Keratinocyte (primary cell): ENCODE data around the gene NTMT1. TPM values are rescaled to one million over a fixed set of nuclear protein-coding genes. Genes with fewer than 3 reads are reported as not detected.

Experiments
- DNase-seq: peaks from one replicate; pipeline ENCODE4 v3.0.0-alpha.2; 2011; ENCODE audit warnings: low read depth, missing footprints, low spot score
- FAIRE-seq: peaks from 2 replicates; lab custom pipeline; 2011; peaks lifted over from hg19 to GRCh38; lab: Jason Lieb, UNC
- H2AFZ ChIP-seq: 2 replicates; pipeline ENCODE4 v1.6.0; 2012; ENCODE audit warnings: low read length, control low read depth, inconsistent platforms; ENCODE audit not compliant: control insufficient read depth
- H3K27ac ChIP-seq: 2 replicates; pipeline ENCODE4 v1.5.1; 2011; ENCODE audit warnings: low read length; ENCODE audit not compliant: control insufficient read depth, insufficient read depth
- H3K27me3 ChIP-seq: 3 replicates; pipeline ENCODE4 v1.6.0; 2011; ENCODE audit warnings: low read length; ENCODE audit not compliant: control insufficient read depth, insufficient read depth; ENCODE audit errors: extremely low read depth
- H3K36me3 ChIP-seq, 2 experiments: 2 replicates in 1 of 2; 3 replicates in 1 of 2; pipeline ENCODE4 v1.5.1; 2011; ENCODE audit warnings: low read length in 2 of 2, mild to moderate bottlenecking in 1 of 2; ENCODE audit not compliant: control insufficient read depth in 2 of 2, insufficient read depth in 2 of 2; ENCODE audit errors: extremely low read depth in 1 of 2
- H3K4me1 ChIP-seq: 3 replicates; pipeline ENCODE4 v1.5.1; 2011; ENCODE audit warnings: low read length; ENCODE audit not compliant: control insufficient read depth, insufficient read depth; ENCODE audit errors: extremely low read depth
- H3K4me2 ChIP-seq: 3 replicates; pipeline ENCODE4 v1.6.0; 2011; ENCODE audit warnings: low read depth, low read length; ENCODE audit not compliant: control insufficient read depth, insufficient read depth; ENCODE audit errors: extremely low read depth
- H3K4me3 ChIP-seq, 3 experiments: fragments of 200-600 bp in 1 of 3; sonication (generic) in 1 of 3; 2 replicates in 2 of 3; 3 replicates in 1 of 3; pipeline ENCODE4 v1.5.1; 2011 to 2016; ENCODE audit warnings: low read length in 3 of 3, mild to moderate bottlenecking in 3 of 3, control low read depth in 2 of 3, inconsistent platforms in 1 of 3, low read depth in 1 of 3, mixed read lengths in 1 of 3, mixed run types in 1 of 3, moderate library complexity in 1 of 3; ENCODE audit not compliant: control insufficient read depth in 2 of 3, insufficient read depth in 2 of 3; ENCODE audit errors: extremely low read depth in 1 of 3
- H3K79me2 ChIP-seq: 2 replicates; pipeline ENCODE4 v1.6.0; 2012; ENCODE audit warnings: low read length; ENCODE audit not compliant: control insufficient read depth, insufficient read depth
- H3K9ac ChIP-seq: 3 replicates; pipeline ENCODE4 v1.6.0; 2011; ENCODE audit warnings: low read length; ENCODE audit not compliant: control insufficient read depth, insufficient read depth; ENCODE audit errors: extremely low read depth
- H3K9me1 ChIP-seq: 3 replicates; pipeline ENCODE4 v1.6.0; 2011; ENCODE audit warnings: low read length; ENCODE audit not compliant: control insufficient read depth, insufficient read depth; ENCODE audit errors: extremely low read depth
- H3K9me3 ChIP-seq: 2 replicates; pipeline ENCODE4 v1.5.1; 2012; ENCODE audit warnings: low read depth, low read length; ENCODE audit not compliant: control insufficient read depth
- H4K20me1 ChIP-seq: 3 replicates; pipeline ENCODE4 v1.6.0; 2011; ENCODE audit warnings: low read length; ENCODE audit not compliant: control insufficient read depth, insufficient read depth; ENCODE audit errors: extremely low read depth
- EZH2 ChIP-seq: IDR thresholded peaks from one replicate; pipeline ENCODE4 v1.6.1; 2012; ENCODE audit warnings: inconsistent platforms, mild to moderate bottlenecking, low read length, moderate library complexity
- dilution Hi-C: fragments of 300-500 bp; cut with MboI; formaldehyde crosslinking; loops from one replicate; pipeline ENCODE4 v1.7.0; 2020; ENCODE audit warnings: low sequenced_read_pairs; ENCODE audit not compliant: extremely low pct_ligation_motif_present
- polyA plus RNA-seq, 5 experiments: library from polyadenylated mRNA; depleted of rRNA in 3 of 5; stranded (reverse) in 3 of 5; stranded (forward) in 1 of 5; unstranded in 1 of 5; fragments of >200 nt; gene quantifications; 1 replicate in 1 of 5; 2 replicates in 3 of 5; 3 replicates in 1 of 5; pipeline versions ENCODE4 v1.2.1 to v1.2.3, GENCODE V29; 2011 to 2012; ENCODE audit warnings: missing spikeins in 2 of 5, low read depth in 1 of 5, low replicate concordance in 1 of 5
- TF ChIP-seq, protein P1 (sequence below), 3 experiments: IDR thresholded peaks in 1 of 3; conservative IDR thresholded peaks in 1 of 3; optimal IDR thresholded peaks in 1 of 3; 2 replicates in 2 of 3; 3 replicates in 1 of 3; pipeline versions ENCODE3 to v1.5.1; 2011; ENCODE audit warnings: low read length in 3 of 3, mild to moderate bottlenecking in 3 of 3, moderate library complexity in 2 of 3, control low read depth in 1 of 3, inconsistent platforms in 1 of 3; ENCODE audit not compliant: insufficient read depth in 2 of 3; ENCODE audit errors: extremely low read depth in 1 of 3

Gene NTMT1
- polyA plus RNA-seq, 1 donor (not counting 4 experiments of a cell fraction or from before 2014, with no cell fraction given), result 50.2 TPM

DNA sequence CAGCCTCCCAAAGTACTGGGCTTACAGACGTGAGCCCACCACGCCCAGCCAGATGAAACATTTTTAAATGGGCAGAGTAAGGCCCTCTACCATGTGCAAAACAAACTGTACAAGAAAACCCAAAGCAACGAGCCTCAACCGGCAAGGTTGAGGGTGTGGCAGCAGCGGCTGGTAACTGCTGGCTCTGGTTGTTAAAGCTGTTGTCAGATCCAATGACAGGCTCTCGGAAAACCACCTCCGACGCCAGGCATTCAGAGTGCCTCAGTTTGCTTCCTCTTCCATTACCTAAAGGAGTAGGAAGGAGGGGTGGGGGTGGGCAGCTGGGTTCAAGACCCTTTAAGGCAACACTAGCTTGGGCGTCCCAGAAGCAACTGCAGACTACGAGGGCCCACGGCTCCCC lies 18.4 kb downstream of the NTMT1 start:
- TF ChIP-seq EZH2, result no peak
- TF ChIP-seq, protein P1, sequence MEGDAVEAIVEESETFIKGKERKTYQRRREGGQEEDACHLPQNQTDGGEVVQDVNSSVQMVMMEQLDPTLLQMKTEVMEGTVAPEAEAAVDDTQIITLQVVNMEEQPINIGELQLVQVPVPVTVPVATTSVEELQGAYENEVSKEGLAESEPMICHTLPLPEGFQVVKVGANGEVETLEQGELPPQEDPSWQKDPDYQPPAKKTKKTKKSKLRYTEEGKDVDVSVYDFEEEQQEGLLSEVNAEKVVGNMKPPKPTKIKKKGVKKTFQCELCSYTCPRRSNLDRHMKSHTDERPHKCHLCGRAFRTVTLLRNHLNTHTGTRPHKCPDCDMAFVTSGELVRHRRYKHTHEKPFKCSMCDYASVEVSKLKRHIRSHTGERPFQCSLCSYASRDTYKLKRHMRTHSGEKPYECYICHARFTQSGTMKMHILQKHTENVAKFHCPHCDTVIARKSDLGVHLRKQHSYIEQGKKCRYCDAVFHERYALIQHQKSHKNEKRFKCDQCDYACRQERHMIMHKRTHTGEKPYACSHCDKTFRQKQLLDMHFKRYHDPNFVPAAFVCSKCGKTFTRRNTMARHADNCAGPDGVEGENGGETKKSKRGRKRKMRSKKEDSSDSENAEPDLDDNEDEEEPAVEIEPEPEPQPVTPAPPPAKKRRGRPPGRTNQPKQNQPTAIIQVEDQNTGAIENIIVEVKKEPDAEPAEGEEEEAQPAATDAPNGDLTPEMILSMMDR (optimal IDR thresholded peaks at IDR 0.05 in 1 of 3, IDR thresholded peaks at IDR 0.05 in 1 of 3, conservative IDR thresholded peaks at IDR 0.05 in 1 of 3; ENCODE audit: extremely low read depth in 1 of 3, insufficient read depth in 2 of 3, low read length in 3 of 3), result no peak
- dilution Hi-C loops, result no loop called here
- peaks cover 25% of the 10 kb centered on the region for H3K79me2 ChIP-seq
- peak overlapping the region; percentile 45 for H3K4me2 ChIP-seq
- peaks cover 30% of the 10 kb centered on the region for H3K4me1 ChIP-seq
- no peaks in the 10 kb centered on the region for H3K9me3 ChIP-seq
- H3K9me1 ChIP-seq, result no peaks in the 10 kb centered on the region
- H2AFZ ChIP-seq, result peak overlapping the region; percentile 68
- H3K27ac ChIP-seq, result no peak overlapping the region
- no peak overlapping the region for H3K4me3 ChIP-seq
- H4K20me1 ChIP-seq, result peaks cover 14% of the 10 kb centered on the region
- FAIRE-seq, result peak; percentile 77
- H3K9ac ChIP-seq, result no peak overlapping the region
- no peak for DNase-seq
- H3K36me3 ChIP-seq, result peaks cover 2 to 6% of the 10 kb centered on the region in 2 experiments
- no peaks in the 10 kb centered on the region for H3K27me3 ChIP-seq

GRCh38 chr9:129644902-129645301 lies 18.9 kb downstream of the NTMT1 start:
- Histone ChIP-seq H3K36me3 (peaks cover 0 to 3% of the 10 kb centered on the region in 2 experiments), H3K4me1 (peaks cover 25% of the 10 kb centered on the region), H2AFZ (no peak overlapping the region), H3K4me2 (peak overlapping the region; percentile 45), H3K4me3 (no peak overlapping the region), H3K9me1 (no peaks in the 10 kb centered on the region), H3K79me2 (peaks cover 19% of the 10 kb centered on the region), H3K27ac (no peak overlapping the region), H3K27me3 (no peaks in the 10 kb centered on the region), H4K20me1 (peaks cover 9% of the 10 kb centered on the region), H3K9me3 (no peaks in the 10 kb centered on the region), H3K9ac (no peak overlapping the region)
- dilution Hi-C loops, result no loop called here
- FAIRE-seq (no peak), DNase-seq (no peak)
- no peak for TF ChIP-seq EZH2
- TF ChIP-seq, protein P1 (optimal IDR thresholded peaks at IDR 0.05 in 1 of 3, IDR thresholded peaks at IDR 0.05 in 1 of 3, conservative IDR thresholded peaks at IDR 0.05 in 1 of 3; ENCODE audit: extremely low read depth in 1 of 3, insufficient read depth in 2 of 3, low read length in 3 of 3), result no peak
